ENCODE data around the gene DNAH5. TPM values are rescaled to one million over a fixed set of nuclear protein-coding genes. Genes with fewer than 3 reads are reported as not detected.

The DNAH5 gene
- total RNA-seq, 1 experiment from 2014 or later: 0.14 TPM

DNA sequence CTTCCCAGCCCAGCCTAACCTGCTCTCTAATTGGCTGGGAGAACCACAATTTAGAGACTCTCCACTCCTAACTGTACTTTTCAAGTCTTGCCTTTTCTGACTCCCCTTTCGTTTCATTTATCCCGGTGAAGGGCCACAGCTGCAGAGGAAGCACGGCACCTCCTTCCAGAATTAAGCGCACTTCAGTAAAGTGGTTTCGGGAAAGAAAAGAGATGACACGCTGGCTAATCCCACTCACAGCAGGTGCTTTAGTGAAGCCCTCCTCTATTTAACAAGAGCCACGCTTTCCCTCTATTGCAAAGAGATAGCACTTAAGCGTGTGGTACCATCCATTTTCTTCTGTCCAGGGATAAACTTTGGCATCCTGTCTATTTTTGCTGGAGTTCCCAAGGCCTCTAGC is 4.8 kb downstream of the DNAH5 start:
- Histone ChIP-seq H3K9me3 (no peaks in the 10 kb centered on the region), H3K27me3 (replicated peaks; ENCODE audit: control insufficient read depth, insufficient read depth, low read length) (no peaks in the 10 kb centered on the region), H3K4me3 (ENCODE audit: low read depth, low read length) (no peak overlapping the region), H3K4me1 (no peaks in the 10 kb centered on the region), H3K36me3 (ENCODE audit: control insufficient read depth, insufficient read depth, low read length) (no peaks in the 10 kb centered on the region)
- DNase-seq: no peak
- Mint-ChIP-seq H3K4me1 (ENCODE audit: low read depth, unreplicated experiment) (peaks cover 9% of the 10 kb centered on the region), H3K36me3 (ENCODE audit: insufficient read depth, unreplicated experiment) (no peaks in the 10 kb centered on the region), H3K27ac (ENCODE audit: unreplicated experiment) (no peak overlapping the region), H3K4me3 (ENCODE audit: unreplicated experiment) (no peak overlapping the region), H3K9me3 (ENCODE audit: unreplicated experiment) (peaks cover 4% of the 10 kb centered on the region), H3K27me3 (ENCODE audit: insufficient read depth, unreplicated experiment) (peaks cover 10% of the 10 kb centered on the region)
- POLR2A ChIA-PET: no interaction called here
- TF ChIP-seq, protein P1, sequence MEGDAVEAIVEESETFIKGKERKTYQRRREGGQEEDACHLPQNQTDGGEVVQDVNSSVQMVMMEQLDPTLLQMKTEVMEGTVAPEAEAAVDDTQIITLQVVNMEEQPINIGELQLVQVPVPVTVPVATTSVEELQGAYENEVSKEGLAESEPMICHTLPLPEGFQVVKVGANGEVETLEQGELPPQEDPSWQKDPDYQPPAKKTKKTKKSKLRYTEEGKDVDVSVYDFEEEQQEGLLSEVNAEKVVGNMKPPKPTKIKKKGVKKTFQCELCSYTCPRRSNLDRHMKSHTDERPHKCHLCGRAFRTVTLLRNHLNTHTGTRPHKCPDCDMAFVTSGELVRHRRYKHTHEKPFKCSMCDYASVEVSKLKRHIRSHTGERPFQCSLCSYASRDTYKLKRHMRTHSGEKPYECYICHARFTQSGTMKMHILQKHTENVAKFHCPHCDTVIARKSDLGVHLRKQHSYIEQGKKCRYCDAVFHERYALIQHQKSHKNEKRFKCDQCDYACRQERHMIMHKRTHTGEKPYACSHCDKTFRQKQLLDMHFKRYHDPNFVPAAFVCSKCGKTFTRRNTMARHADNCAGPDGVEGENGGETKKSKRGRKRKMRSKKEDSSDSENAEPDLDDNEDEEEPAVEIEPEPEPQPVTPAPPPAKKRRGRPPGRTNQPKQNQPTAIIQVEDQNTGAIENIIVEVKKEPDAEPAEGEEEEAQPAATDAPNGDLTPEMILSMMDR (IDR thresholded peaks at IDR 0.05; ENCODE audit: insufficient read depth in 1 of 2, low read depth in 1 of 2, low read length in 1 of 2, severe bottlenecking in 1 of 2, unreplicated experiment in 1 of 2): no peak
- CTCF ChIA-PET: no interaction called here
- no TSS peak for BruUV-seq (replicated peaks)
- intact Hi-C loops (cut with micrococcal nuclease; ENCODE audit: unreplicated experiment): no loop called here

DNA sequence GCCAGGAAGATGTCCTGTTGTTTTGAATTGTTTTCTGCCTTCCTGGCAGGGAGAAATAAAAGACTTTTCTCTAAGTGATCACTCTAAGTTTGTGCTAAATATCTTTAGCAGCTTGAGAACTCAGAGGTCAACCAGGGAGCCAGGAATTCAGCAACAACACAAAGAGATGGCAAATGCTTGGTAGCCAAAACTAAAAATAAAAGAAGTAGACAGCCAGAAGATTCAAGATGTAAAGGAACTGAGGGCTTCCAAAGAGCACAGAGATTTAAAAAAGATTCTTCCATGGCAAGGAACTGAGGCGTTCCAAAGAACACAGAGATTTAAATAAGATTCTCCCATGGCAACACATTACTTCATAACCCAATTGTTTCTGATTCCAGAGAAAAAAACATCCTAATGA is 9.6 kb downstream of the DNAH5 start:
- intact Hi-C loops (cut with micrococcal nuclease; ENCODE audit: unreplicated experiment): no loop called here
- no peaks in the 10 kb centered on the region for H3K9me3 ChIP-seq
- H3K4me1 ChIP-seq: no peaks in the 10 kb centered on the region
- no peak for DNase-seq
- Mint-ChIP-seq H3K27ac (ENCODE audit: unreplicated experiment) (no peak overlapping the region), H3K4me3 (ENCODE audit: unreplicated experiment) (no peak overlapping the region), H3K27me3 (ENCODE audit: insufficient read depth, unreplicated experiment) (peaks cover under 1% of the 10 kb centered on the region), H3K9me3 (ENCODE audit: unreplicated experiment) (peaks cover 27% of the 10 kb centered on the region), H3K4me1 (ENCODE audit: low read depth, unreplicated experiment) (peaks cover 9% of the 10 kb centered on the region), H3K36me3 (ENCODE audit: insufficient read depth, unreplicated experiment) (no peaks in the 10 kb centered on the region)
- BruUV-seq (replicated peaks): no TSS peak
- H3K4me3 ChIP-seq (ENCODE audit: low read depth, low read length): no peak overlapping the region
- TF ChIP-seq, protein P1 (IDR thresholded peaks at IDR 0.05; ENCODE audit: insufficient read depth in 1 of 2, low read depth in 1 of 2, low read length in 1 of 2, severe bottlenecking in 1 of 2, unreplicated experiment in 1 of 2): no peak
- CTCF ChIA-PET: no interaction called here
- H3K36me3 ChIP-seq (ENCODE audit: control insufficient read depth, insufficient read depth, low read length): no peaks in the 10 kb centered on the region
- POLR2A ChIA-PET: no interaction called here
- H3K27me3 ChIP-seq (replicated peaks; ENCODE audit: control insufficient read depth, insufficient read depth, low read length): no peaks in the 10 kb centered on the region

DNA sequence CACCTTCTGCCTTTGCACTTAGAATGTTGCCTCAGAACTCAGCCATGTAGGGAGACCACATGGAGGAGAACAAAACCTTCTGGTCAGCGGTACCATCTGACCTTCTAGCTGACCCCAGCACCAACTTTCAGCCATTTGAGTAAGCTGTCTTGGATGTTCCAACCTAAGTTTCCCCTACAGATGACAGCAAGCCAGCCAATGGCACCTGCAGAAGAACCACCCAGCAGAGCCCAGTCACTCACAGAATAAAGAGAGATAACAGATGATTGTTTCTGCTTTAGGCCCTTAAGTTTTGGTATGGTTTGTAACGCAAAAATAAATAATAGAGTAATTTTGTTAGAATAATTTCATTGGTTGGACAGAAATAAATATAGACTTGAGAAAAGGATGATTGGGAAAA is 10.4 kb downstream of the DNAH5 start:
- H3K4me1 ChIP-seq: no peaks in the 10 kb centered on the region
- no peaks in the 10 kb centered on the region for H3K27me3 ChIP-seq (replicated peaks; ENCODE audit: control insufficient read depth, insufficient read depth, low read length)
- H3K4me3 ChIP-seq (ENCODE audit: low read depth, low read length): no peak overlapping the region
- H3K9me3 ChIP-seq: no peaks in the 10 kb centered on the region
- ChIA-PET CTCF (no interaction called here), POLR2A (no interaction called here)
- TF ChIP-seq, protein P1 (IDR thresholded peaks at IDR 0.05; ENCODE audit: insufficient read depth in 1 of 2, low read depth in 1 of 2, low read length in 1 of 2, severe bottlenecking in 1 of 2, unreplicated experiment in 1 of 2): no peak
- H3K27ac Mint-ChIP-seq (ENCODE audit: unreplicated experiment): no peak overlapping the region
- H3K36me3 Mint-ChIP-seq (ENCODE audit: insufficient read depth, unreplicated experiment): no peaks in the 10 kb centered on the region
- H3K27me3 Mint-ChIP-seq (ENCODE audit: insufficient read depth, unreplicated experiment): no peaks in the 10 kb centered on the region
- H3K36me3 ChIP-seq (ENCODE audit: control insufficient read depth, insufficient read depth, low read length): no peaks in the 10 kb centered on the region
- no TSS peak for BruUV-seq (replicated peaks)
- no peak overlapping the region for H3K4me3 Mint-ChIP-seq (ENCODE audit: unreplicated experiment)
- intact Hi-C loops (cut with micrococcal nuclease; ENCODE audit: unreplicated experiment): no loop called here
- DNase-seq: no peak
- peaks cover 1% of the 10 kb centered on the region for H3K4me1 Mint-ChIP-seq (ENCODE audit: low read depth, unreplicated experiment)
- H3K9me3 Mint-ChIP-seq (ENCODE audit: unreplicated experiment): peaks cover 27% of the 10 kb centered on the region
